WERI-Rb-1 (cell line): Measurements from ENCODE around the gene MAGI1.

Experiments used
- DNase-seq: peaks from one replicate; pipeline ENCODE4 v3.0.0-alpha.2; 2020
- H3K27ac ChIP-seq: fragments of 250-450 bp; sonication (Bioruptor Pico); 2 replicates; pipeline ENCODE4 v1.5.1; 2020; ENCODE audit warnings: mild to moderate bottlenecking, moderate library complexity
- H3K27me3 ChIP-seq: fragments of 250-450 bp; sonication (Bioruptor Pico); 2 replicates; pipeline ENCODE4 v1.5.1; 2021; ENCODE audit warnings: mild to moderate bottlenecking, low read depth, moderate library complexity; ENCODE audit not compliant: insufficient read depth, severe bottlenecking
- H3K36me3 ChIP-seq: fragments of 250-450 bp; sonication (Bioruptor Pico); 2 replicates; pipeline ENCODE4 v1.5.1; 2020; ENCODE audit warnings: mild to moderate bottlenecking, moderate library complexity
- H3K4me3 ChIP-seq: 2 replicates; pipeline ENCODE4 v1.5.1; 2011; ENCODE audit warnings: low read depth, mild to moderate bottlenecking, control low read depth, low read length
- H3K9me3 ChIP-seq: fragments of 250-450 bp; sonication (Bioruptor Pico); 2 replicates; pipeline ENCODE4 v1.5.1; 2021; ENCODE audit warnings: mild to moderate bottlenecking, moderate library complexity; ENCODE audit not compliant: severe bottlenecking
- CTCF ChIP-seq: IDR thresholded peaks from 2 replicates; pipeline ENCODE4 v1.5.1; 2011; ENCODE audit warnings: low read depth, mild to moderate bottlenecking, control low read depth, inconsistent platforms, low read length

MAGI1 gene

GRCh38 chr3:66077973-66078372 is 39.3 kb upstream of the MAGI1 start:
- H3K27ac ChIP-seq = no peak overlapping the region
- H3K4me3 ChIP-seq = no peak overlapping the region
- no peak for DNase-seq
- no peaks in the 10 kb centered on the region for H3K36me3 ChIP-seq
- H3K9me3 ChIP-seq = no peaks in the 10 kb centered on the region
- no peaks in the 10 kb centered on the region for H3K27me3 ChIP-seq
- TF ChIP-seq CTCF = no peak

- no peak for DNase-seq
- no peak overlapping the region for H3K4me3 ChIP-seq
- no peak for TF ChIP-seq CTCF
These were observed 38.2 kb upstream of the MAGI1 start for GRCh38 chr3:66076861-66077470.

DNA sequence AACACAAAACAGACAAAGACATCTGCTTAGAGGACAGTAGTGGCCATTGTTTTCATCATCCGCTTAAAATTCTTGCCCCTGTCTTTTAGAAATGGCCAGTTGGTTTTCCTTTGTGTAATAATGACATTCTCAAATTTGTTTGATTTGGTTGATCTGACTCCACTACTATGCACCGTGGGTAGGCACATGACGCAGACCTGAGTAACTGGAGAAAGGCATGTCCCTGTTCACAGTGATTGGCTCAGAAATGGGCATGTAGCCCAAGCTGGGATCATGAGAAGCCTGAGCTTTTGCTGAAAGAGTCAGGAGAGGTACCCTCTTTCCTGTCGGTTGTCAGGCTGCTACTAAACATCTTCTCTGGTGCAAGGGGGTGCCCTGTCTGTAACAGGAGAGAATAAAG is 36.6 kb upstream of the MAGI1 start:
- Histone ChIP-seq H3K4me3 (no peak overlapping the region), H3K27ac (no peak overlapping the region), H3K36me3 (no peaks in the 10 kb centered on the region), H3K9me3 (no peaks in the 10 kb centered on the region), H3K27me3 (no peaks in the 10 kb centered on the region)
- no peak for TF ChIP-seq CTCF
- DNase-seq = no peak

More at GRCh38 chr3:66076861-66077470, 38.2 kb upstream of the MAGI1 start:
- no peaks in the 10 kb centered on the region for H3K27me3 ChIP-seq
- H3K27ac ChIP-seq = no peak overlapping the region
- H3K9me3 ChIP-seq = no peaks in the 10 kb centered on the region
- H3K36me3 ChIP-seq = no peaks in the 10 kb centered on the region

GRCh38 chr3:66073464-66074141 is 34.9 kb upstream of the MAGI1 start:
- no peak for DNase-seq
- no peaks in the 10 kb centered on the region for H3K27me3 ChIP-seq
- no peak overlapping the region for H3K27ac ChIP-seq

GRCh38 chr3:66068255-66068654 is 29.5 kb upstream of the MAGI1 start:
- DNase-seq = no peak
- Histone ChIP-seq H3K27ac (no peak overlapping the region), H3K36me3 (no peaks in the 10 kb centered on the region), H3K27me3 (no peaks in the 10 kb centered on the region), H3K9me3 (peaks cover 3% of the 10 kb centered on the region), H3K4me3 (no peak overlapping the region)
- no peak for TF ChIP-seq CTCF

More at GRCh38 chr3:66073464-66074141, 34.9 kb upstream of the MAGI1 start:
- H3K36me3 ChIP-seq = no peaks in the 10 kb centered on the region
- TF ChIP-seq CTCF = no peak
- peaks cover 3% of the 10 kb centered on the region for H3K9me3 ChIP-seq
- no peak overlapping the region for H3K4me3 ChIP-seq
